GM18508 (cell line): ENCODE data around the gene GZMM.

Experiments used
- ATAC-seq: cut with Tn5 transposase; IDR thresholded peaks from one replicate; pipeline ENCODE4 v1.9.1; 2021; ENCODE audit warnings: moderate number of reproducible peaks; ENCODE audit not compliant: insufficient read depth, unreplicated experiment

Gene GZMM

GRCh38 chr19:533364-534058 is 10.3 kb upstream of the GZMM start:
- no peak for ATAC-seq

GRCh38 chr19:534088-534487 is 9.8 kb upstream of the GZMM start:
- no peak for ATAC-seq

- no peak for ATAC-seq
These were observed 8.6 kb upstream of the GZMM start for GRCh38 chr19:535017-535835.

GRCh38 chr19:536031-536880 is 7.6 kb upstream of the GZMM start:
- no peak for ATAC-seq

- ATAC-seq, result no peak
These were observed 6.9 kb upstream of the GZMM start for GRCh38 chr19:536881-537404.

- no peak for ATAC-seq
These were observed 5.0 kb upstream of the GZMM start for GRCh38 chr19:538641-539428.

GRCh38 chr19:539429-540030 is 4.3 kb upstream of the GZMM start:
- no peak for ATAC-seq

- no peak for ATAC-seq
These were observed 2.8 kb upstream of the GZMM start for GRCh38 chr19:540867-541637.

GRCh38 chr19:541699-542098 is 2.2 kb upstream of the GZMM start:
- no peak for ATAC-seq

GRCh38 chr19:542173-542866 is 1.5 kb upstream of the GZMM start:
- ATAC-seq, result no peak

- no peak for ATAC-seq
These were observed 3.3 kb downstream of the GZMM start for GRCh38 chr19:547117-547516.

GRCh38 chr19:547836-548720 is 4.2 kb downstream of the GZMM start:
- no peak for ATAC-seq

- no peak for ATAC-seq
These were observed 5.3 kb downstream of the GZMM start for GRCh38 chr19:548886-549830.

- no peak for ATAC-seq
These were observed 11.0 kb downstream of the GZMM start for GRCh38 chr19:554817-555216.

GRCh38 chr19:555474-555808 is 11.6 kb downstream of the GZMM start:
- ATAC-seq, result no peak

GRCh38 chr19:556611-557382 is 12.9 kb downstream of the GZMM start:
- ATAC-seq, result no peak
